Adrenal gland (tissue), 5 donors: Measurements from ENCODE around the gene ARV1.

Source experiments
- POLR2A ChIP-seq, 2 donors: fragments of 450-650 bp; IDR thresholded peaks; one replicate each; pipeline ENCODE4 v1.6.1; 2017; ENCODE audit warnings: antibody characterized with exemption in 2 of 2, mild to moderate bottlenecking in 2 of 2, moderate library complexity in 1 of 2
- TF ChIP-seq, protein P1 (sequence below), 6 experiments: fragments of 450-650 bp in 4 of 6; fragments of 200-600 bp in 2 of 6; sonication (generic) in 1 of 6; IDR thresholded peaks; 1 replicate in 5 of 6; 2 replicates in 1 of 6; pipeline versions ENCODE4 v1.5.1 to v1.8.0; 2016 to 2021; ENCODE audit warnings: antibody characterized with exemption in 6 of 6, mild to moderate bottlenecking in 2 of 6, moderate library complexity in 1 of 6
- donor health status: DM: no; HTN: no; CAD: no.

DNA sequence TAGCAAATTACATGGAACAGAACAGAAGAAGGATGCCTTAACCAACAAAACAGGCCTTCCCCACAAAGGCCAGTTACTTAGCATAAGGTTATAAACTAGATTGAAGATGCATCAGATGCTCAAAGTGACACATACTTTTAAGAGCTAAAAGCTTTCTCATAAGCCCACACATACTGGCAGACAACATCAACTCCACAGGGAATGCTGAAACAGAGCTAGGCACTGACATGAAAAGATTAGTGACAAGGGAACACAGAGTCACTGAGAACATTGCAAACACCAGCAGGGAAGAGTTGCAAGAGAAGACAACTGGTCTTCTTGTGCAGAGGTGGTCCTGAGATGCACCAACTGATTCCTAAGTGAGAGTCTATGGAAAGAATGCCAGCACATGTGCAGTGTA lies 7.1 kb upstream of the ARV1 start:
- TF ChIP-seq, protein P1, sequence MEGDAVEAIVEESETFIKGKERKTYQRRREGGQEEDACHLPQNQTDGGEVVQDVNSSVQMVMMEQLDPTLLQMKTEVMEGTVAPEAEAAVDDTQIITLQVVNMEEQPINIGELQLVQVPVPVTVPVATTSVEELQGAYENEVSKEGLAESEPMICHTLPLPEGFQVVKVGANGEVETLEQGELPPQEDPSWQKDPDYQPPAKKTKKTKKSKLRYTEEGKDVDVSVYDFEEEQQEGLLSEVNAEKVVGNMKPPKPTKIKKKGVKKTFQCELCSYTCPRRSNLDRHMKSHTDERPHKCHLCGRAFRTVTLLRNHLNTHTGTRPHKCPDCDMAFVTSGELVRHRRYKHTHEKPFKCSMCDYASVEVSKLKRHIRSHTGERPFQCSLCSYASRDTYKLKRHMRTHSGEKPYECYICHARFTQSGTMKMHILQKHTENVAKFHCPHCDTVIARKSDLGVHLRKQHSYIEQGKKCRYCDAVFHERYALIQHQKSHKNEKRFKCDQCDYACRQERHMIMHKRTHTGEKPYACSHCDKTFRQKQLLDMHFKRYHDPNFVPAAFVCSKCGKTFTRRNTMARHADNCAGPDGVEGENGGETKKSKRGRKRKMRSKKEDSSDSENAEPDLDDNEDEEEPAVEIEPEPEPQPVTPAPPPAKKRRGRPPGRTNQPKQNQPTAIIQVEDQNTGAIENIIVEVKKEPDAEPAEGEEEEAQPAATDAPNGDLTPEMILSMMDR (IDR thresholded peaks at IDR 0.05), result no peak
- no peak for TF ChIP-seq POLR2A (IDR thresholded peaks at IDR 0.05)
